NCI-H774 (cell line): ENCODE results near the gene NFIL3.

Source experiments
- DNase-seq: peaks from one replicate; lab custom pipeline; 2025; lab: John Stamatoyannopoulos, UW

The NFIL3 gene

GRCh38 chr9:91421971-91422757, 1.5 kb downstream of the NFIL3 start:
- DNase-seq: peak; percentile 5

- DNase-seq: no peak
These were observed 2.4 kb downstream of the NFIL3 start for GRCh38 chr9:91421128-91421765.

GRCh38 chr9:91420501-91421127, 3.0 kb downstream of the NFIL3 start:
- no peak for DNase-seq

- no peak for DNase-seq
These were observed 4.1 kb downstream of the NFIL3 start for GRCh38 chr9:91419222-91420191.

- DNase-seq: no peak
These were observed 5.4 kb downstream of the NFIL3 start for GRCh38 chr9:91418215-91418610.

GRCh38 chr9:91417602-91418214, 5.9 kb downstream of the NFIL3 start:
- no peak for DNase-seq

- no peak for DNase-seq
These were observed 7.4 kb downstream of the NFIL3 start for GRCh38 chr9:91416096-91416712.

GRCh38 chr9:91415290-91415689, 8.3 kb downstream of the NFIL3 start:
- no peak for DNase-seq

GRCh38 chr9:91412941-91413340, 10.7 kb downstream of the NFIL3 start:
- no peak for DNase-seq

GRCh38 chr9:91411096-91411771, 12.4 kb downstream of the NFIL3 start:
- no peak for DNase-seq

- DNase-seq: no peak
These were observed 13.5 kb downstream of the NFIL3 start for GRCh38 chr9:91410161-91410560.

- DNase-seq: no peak
These were observed 15.2 kb downstream of the NFIL3 start for GRCh38 chr9:91408475-91408874.

- no peak for DNase-seq
These were observed 15.9 kb downstream of the NFIL3 start for GRCh38 chr9:91407580-91408318.

- DNase-seq: no peak
These were observed 18.1 kb downstream of the NFIL3 start for GRCh38 chr9:91405343-91406077.

GRCh38 chr9:91403665-91404543, 19.7 kb downstream of the NFIL3 start:
- DNase-seq: no peak

- DNase-seq: no peak
These were observed 24.7 kb downstream of the NFIL3 start for GRCh38 chr9:91398926-91399325.

GRCh38 chr9:91395553-91396471, 27.8 kb downstream of the NFIL3 start:
- DNase-seq: no peak
